HG03097 (cell line): ENCODE results near the gene UGT1A4.

Experiments used
- ATAC-seq: cut with Tn5 transposase; IDR thresholded peaks from one replicate; pipeline ENCODE4 v1.9.1; 2021; ENCODE audit not compliant: unreplicated experiment, low FRiP score

The UGT1A4 gene

GRCh38 chr2:233779722-233780121 lies 61.2 kb downstream of the UGT1A4 start:
- ATAC-seq, result no peak

GRCh38 chr2:233780771-233781170 lies 62.2 kb downstream of the UGT1A4 start:
- ATAC-seq, result no peak

GRCh38 chr2:233789554-233789953 lies 71.0 kb downstream of the UGT1A4 start:
- ATAC-seq, result no peak

- no peak for ATAC-seq
These were observed 72.8 kb downstream of the UGT1A4 start for GRCh38 chr2:233791151-233791882.

- ATAC-seq, result no peak
These were observed 73.4 kb downstream of the UGT1A4 start for GRCh38 chr2:233791883-233792329.

GRCh38 chr2:233792720-233793119 lies 74.2 kb downstream of the UGT1A4 start:
- ATAC-seq, result no peak

- ATAC-seq, result no peak
These were observed 75.1 kb downstream of the UGT1A4 start for GRCh38 chr2:233793465-233794127.

- no peak for ATAC-seq
These were observed 75.7 kb downstream of the UGT1A4 start for GRCh38 chr2:233794128-233794658.

- ATAC-seq, result no peak
These were observed 77.2 kb downstream of the UGT1A4 start for GRCh38 chr2:233795735-233796171.

GRCh38 chr2:233796254-233796653 lies 77.7 kb downstream of the UGT1A4 start:
- ATAC-seq, result no peak

- no peak for ATAC-seq
These were observed 80.0 kb downstream of the UGT1A4 start for GRCh38 chr2:233798335-233799086.

GRCh38 chr2:233799087-233799665 lies 80.6 kb downstream of the UGT1A4 start:
- no peak for ATAC-seq

GRCh38 chr2:233799716-233800115 lies 81.2 kb downstream of the UGT1A4 start:
- ATAC-seq, result no peak

- ATAC-seq, result no peak
These were observed 81.7 kb downstream of the UGT1A4 start for GRCh38 chr2:233800208-233800607.

- no peak for ATAC-seq
These were observed 83.0 kb downstream of the UGT1A4 start for GRCh38 chr2:233801357-233802131.

- ATAC-seq, result no peak
These were observed 83.7 kb downstream of the UGT1A4 start for GRCh38 chr2:233802132-233802815.

GRCh38 chr2:233803292-233803911 lies 84.9 kb downstream of the UGT1A4 start:
- ATAC-seq, result no peak

GRCh38 chr2:233803994-233804393 lies 85.5 kb downstream of the UGT1A4 start:
- no peak for ATAC-seq
